ENCODE measurements around the gene ANKEF1. TPM values are rescaled to one million over a fixed set of nuclear protein-coding genes. Genes with fewer than 3 reads are reported as not detected.
A peak's percentile ranks its signal among the peaks of the same experiment; 100 is the strongest.

ANKEF1 gene
- total RNA-seq, 1 experiment from 2014 or later = 5.6 TPM

- Mint-ChIP-seq H3K4me3 (ENCODE audit: unreplicated experiment) (peak overlapping the region; percentile 26), H3K36me3 (ENCODE audit: insufficient read depth, unreplicated experiment) (no peaks in the 10 kb centered on the region), H3K27ac (ENCODE audit: low read depth, unreplicated experiment) (peak overlapping the region; percentile 82), H3K27me3 (ENCODE audit: insufficient read depth, unreplicated experiment) (no peaks in the 10 kb centered on the region), H3K4me1 (ENCODE audit: insufficient read depth, unreplicated experiment) (peaks cover 26% of the 10 kb centered on the region), H3K9me3 (ENCODE audit: unreplicated experiment) (no peaks in the 10 kb centered on the region)
- no TSS peak for BruUV-seq (replicated peaks)
- ChIA-PET CTCF (interaction anchor here (0.7 to 17.0 kb wide), 6 partner anchors 11 to 1554 kb away, joined by 3 to 826 read pairs (median 16); partner anchors contain the start of gene ANKEF1), POLR2A (interaction anchor here (0.6 to 3.0 kb wide), 19 partner anchors 9 to 795 kb away, joined by 3 to 20 read pairs (median 4); partner anchors contain the start of genes ANKEF1, MKKS and SLX4IP)
- DNase-seq (ENCODE audit: unreplicated experiment) = peak; percentile 82
- intact Hi-C loops (cut with micrococcal nuclease) = no loop called here
- TF ChIP-seq CTCF (IDR thresholded peaks at IDR 0.05; ENCODE audit: unreplicated experiment) = no peak
These were observed 45.6 kb upstream of the ANKEF1 start for GRCh38 chr20:9989066-9989724.

GRCh38 chr20:9993137-9993536, 41.6 kb upstream of the ANKEF1 start:
- H3K9me3 Mint-ChIP-seq (ENCODE audit: unreplicated experiment) = no peaks in the 10 kb centered on the region
- peaks cover 13% of the 10 kb centered on the region for H3K4me1 Mint-ChIP-seq (ENCODE audit: insufficient read depth, unreplicated experiment)
- no peaks in the 10 kb centered on the region for H3K27me3 Mint-ChIP-seq (ENCODE audit: insufficient read depth, unreplicated experiment)
- no TSS peak for BruUV-seq (replicated peaks)
- DNase-seq (ENCODE audit: unreplicated experiment) = no peak
- no peak for TF ChIP-seq CTCF (IDR thresholded peaks at IDR 0.05; ENCODE audit: unreplicated experiment)
- ChIA-PET CTCF (interaction anchor here (0.6 to 0.8 kb wide), 3 partner anchors 90 to 704 kb away, joined by 3 read pairs; no protein-coding TSS in a partner anchor), POLR2A (interaction anchor here (0.6 to 0.7 kb wide), 2 partner anchors 116 to 442 kb away, joined by 3 read pairs; no protein-coding TSS in a partner anchor)
- H3K27ac Mint-ChIP-seq (ENCODE audit: low read depth, unreplicated experiment) = no peak overlapping the region
- no peak overlapping the region for H3K4me3 Mint-ChIP-seq (ENCODE audit: unreplicated experiment)
- H3K36me3 Mint-ChIP-seq (ENCODE audit: insufficient read depth, unreplicated experiment) = no peaks in the 10 kb centered on the region
- intact Hi-C loops (cut with micrococcal nuclease) = no loop called here

- Mint-ChIP-seq H3K4me3 (ENCODE audit: unreplicated experiment) (no peak overlapping the region), H3K27me3 (ENCODE audit: insufficient read depth, unreplicated experiment) (no peaks in the 10 kb centered on the region), H3K36me3 (ENCODE audit: insufficient read depth, unreplicated experiment) (no peaks in the 10 kb centered on the region), H3K27ac (ENCODE audit: low read depth, unreplicated experiment) (no peak overlapping the region), H3K9me3 (ENCODE audit: unreplicated experiment) (no peaks in the 10 kb centered on the region), H3K4me1 (ENCODE audit: insufficient read depth, unreplicated experiment) (peaks cover under 1% of the 10 kb centered on the region)
- CTCF ChIA-PET = interaction anchor here (0.7 kb wide), 1 partner anchor 94 kb away, joined by 3 read pairs; no protein-coding TSS in a partner anchor
- intact Hi-C loops (cut with micrococcal nuclease) = no loop called here
- no peak for DNase-seq (ENCODE audit: unreplicated experiment)
- BruUV-seq (replicated peaks) = no TSS peak
- TF ChIP-seq CTCF (IDR thresholded peaks at IDR 0.05; ENCODE audit: unreplicated experiment) = no peak
- POLR2A ChIA-PET = interaction anchor here (1.1 kb wide), 1 partner anchor 83 kb away, joined by 4 read pairs; no protein-coding TSS in a partner anchor
These were observed 40.1 kb upstream of the ANKEF1 start for GRCh38 chr20:9994676-9995075.

GRCh38 chr20:9995510-9996272, 39.1 kb upstream of the ANKEF1 start:
- POLR2A ChIA-PET = interaction anchor here (0.7 to 1.1 kb wide), 2 partner anchors 82 to 97 kb away, joined by 4 to 5 read pairs; no protein-coding TSS in a partner anchor
- TF ChIP-seq CTCF (IDR thresholded peaks at IDR 0.05; ENCODE audit: unreplicated experiment) = no peak
- DNase-seq (ENCODE audit: unreplicated experiment) = no peak
- no TSS peak for BruUV-seq (replicated peaks)
- Mint-ChIP-seq H3K4me3 (ENCODE audit: unreplicated experiment) (no peak overlapping the region), H3K27ac (ENCODE audit: low read depth, unreplicated experiment) (no peak overlapping the region), H3K4me1 (ENCODE audit: insufficient read depth, unreplicated experiment) (no peaks in the 10 kb centered on the region), H3K27me3 (ENCODE audit: insufficient read depth, unreplicated experiment) (no peaks in the 10 kb centered on the region), H3K36me3 (ENCODE audit: insufficient read depth, unreplicated experiment) (no peaks in the 10 kb centered on the region), H3K9me3 (ENCODE audit: unreplicated experiment) (no peaks in the 10 kb centered on the region)
- intact Hi-C loops (cut with micrococcal nuclease) = no loop called here
- CTCF ChIA-PET = interaction anchor here (0.7 to 3.4 kb wide), 7 partner anchors 9 to 113 kb away, joined by 3 to 27 read pairs (median 5); no protein-coding TSS in a partner anchor

Data from MCF 10A (cell line).